Measurements from ENCODE around the gene PRDX5.

The PRDX5 gene

DNA sequence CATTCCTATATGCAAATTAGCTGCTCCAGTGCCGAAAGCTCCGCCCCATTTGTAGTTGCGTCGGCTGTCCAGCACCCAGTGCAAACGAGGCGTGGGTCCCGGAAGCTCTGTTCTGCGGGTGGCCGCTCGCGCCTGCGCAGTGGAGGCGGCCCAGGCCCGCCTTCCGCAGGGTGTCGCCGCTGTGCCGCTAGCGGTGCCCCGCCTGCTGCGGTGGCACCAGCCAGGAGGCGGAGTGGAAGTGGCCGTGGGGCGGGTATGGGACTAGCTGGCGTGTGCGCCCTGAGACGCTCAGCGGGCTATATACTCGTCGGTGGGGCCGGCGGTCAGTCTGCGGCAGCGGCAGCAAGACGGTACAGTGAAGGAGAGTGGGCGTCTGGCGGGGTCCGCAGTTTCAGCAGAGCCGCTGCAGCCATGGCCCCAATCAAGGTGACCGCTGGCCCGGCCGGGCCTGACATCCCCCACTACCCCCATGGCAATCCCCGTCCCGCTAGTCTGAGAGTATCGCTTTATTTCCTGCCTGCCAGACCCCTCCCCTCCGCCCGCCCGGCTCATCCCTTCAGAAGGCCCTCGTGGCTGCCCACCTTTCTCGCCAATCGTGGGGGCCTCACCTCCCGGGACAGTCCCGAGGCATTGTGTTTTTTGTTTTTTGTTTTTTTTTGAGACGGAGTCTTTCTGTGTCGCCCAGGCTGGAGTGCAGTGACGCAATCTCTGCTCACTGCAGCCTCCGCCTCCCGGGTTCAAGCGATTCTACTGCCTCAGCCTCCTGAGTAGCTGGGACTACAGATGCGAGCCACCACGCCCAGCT lies at the start of gene PRDX5:
Gene PRDX5, plus strand, starts transcription at position 161 of the 805 bp plus-strand sequence. Its CDS starts 95 bp downstream, at position 256.
- peaks cover 0 to 61% of the 10 kb centered on the region in 2 experiments; a peak in 1 of 3 replicates for H3K36me3 ChIP-seq (ENCODE audit: control insufficient read depth in 2 of 2, insufficient read depth in 1 of 2, low read length in 2 of 2)
- H3K9me3 ChIP-seq (ENCODE audit: control insufficient read depth, insufficient read depth, low read depth, low read length) = no peaks in the 10 kb centered on the region
- ChIA-PET POLR2A (interaction anchor here (0.5 to 4.0 kb wide), 34 partner anchors 9 to 137 kb away, joined by 3 to 43 read pairs (median 4); partner anchors contain the start of genes BAD, ESRRA, FKBP2 and PPP1R14B), CTCF (interaction anchor here (0.6 to 5.0 kb wide), 27 partner anchors 9 to 1646 kb away, joined by 3 to 85 read pairs (median 4); partner anchors contain the start of genes CCDC88B and LBHD1)
- H3K4me3 ChIP-seq (ENCODE audit: low read depth, low read length) = peak within 1 kb of the TSS; percentile 90
- no peaks in the 10 kb centered on the region for H3K4me1 ChIP-seq (ENCODE audit: control insufficient read depth, insufficient read depth, low read length)
- peak within 1 kb of the TSS; percentile 88 for H3K27ac ChIP-seq (ENCODE audit: extremely low read depth, low read depth, low read length)
- TF ChIP-seq, protein P1, sequence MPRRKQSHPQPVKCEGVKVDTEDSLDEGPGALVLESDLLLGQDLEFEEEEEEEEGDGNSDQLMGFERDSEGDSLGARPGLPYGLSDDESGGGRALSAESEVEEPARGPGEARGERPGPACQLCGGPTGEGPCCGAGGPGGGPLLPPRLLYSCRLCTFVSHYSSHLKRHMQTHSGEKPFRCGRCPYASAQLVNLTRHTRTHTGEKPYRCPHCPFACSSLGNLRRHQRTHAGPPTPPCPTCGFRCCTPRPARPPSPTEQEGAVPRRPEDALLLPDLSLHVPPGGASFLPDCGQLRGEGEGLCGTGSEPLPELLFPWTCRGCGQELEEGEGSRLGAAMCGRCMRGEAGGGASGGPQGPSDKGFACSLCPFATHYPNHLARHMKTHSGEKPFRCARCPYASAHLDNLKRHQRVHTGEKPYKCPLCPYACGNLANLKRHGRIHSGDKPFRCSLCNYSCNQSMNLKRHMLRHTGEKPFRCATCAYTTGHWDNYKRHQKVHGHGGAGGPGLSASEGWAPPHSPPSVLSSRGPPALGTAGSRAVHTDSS (tag by site-specific recombination; IDR thresholded peaks at IDR 0.05) = no peak
- TF ChIP-seq BCL11B (tag by site-specific recombination; IDR thresholded peaks at IDR 0.05; ENCODE audit: low read depth) (peak; percentile 27; the same call in 1 of the 2 replicates), ZNF280C (tag by site-specific recombination; IDR thresholded peaks at IDR 0.05) (no peak), ZBTB17 (tag by site-specific recombination; IDR thresholded peaks at IDR 0.05) (peak; percentile 17; the same call in 1 of the 2 replicates), ZBTB7A (tag by site-specific recombination; IDR thresholded peaks at IDR 0.05; ENCODE audit: low read depth) (no peak), ZNF707 (tag by site-specific recombination; IDR thresholded peaks at IDR 0.05) (no peak), ZNF426 (tag by site-specific recombination; IDR thresholded peaks at IDR 0.05) (no peak), ZNF24 (tag by site-specific recombination; IDR thresholded peaks at IDR 0.05) (no peak), ZNF555 (tag by site-specific recombination; conservative IDR thresholded peaks at IDR 0.05) (no peak), ZNF121 (tag by site-specific recombination; IDR thresholded peaks at IDR 0.05) (no peak), ZNF112 (tag by site-specific recombination; IDR thresholded peaks at IDR 0.05) (no peak), ZNF548 (tag by site-specific recombination; IDR thresholded peaks at IDR 0.05) (no peak), ZFP3 (tag by site-specific recombination; IDR thresholded peaks at IDR 0.05; ENCODE audit: low read depth) (no peak), ZNF571 (tag by site-specific recombination; IDR thresholded peaks at IDR 0.05) (no peak), RBAK (tag by site-specific recombination; IDR thresholded peaks at IDR 0.05) (no peak), GLI2 (tag by site-specific recombination; IDR thresholded peaks at IDR 0.05; ENCODE audit: borderline replicate concordance, low read depth) (no peak), ZNF248 (tag by site-specific recombination; IDR thresholded peaks at IDR 0.05) (no peak), REPIN1 (tag by site-specific recombination; IDR thresholded peaks at IDR 0.05; ENCODE audit: low read depth) (no peak), ZNF2 (tag by site-specific recombination; IDR thresholded peaks at IDR 0.05) (no peak), PRDM1 (tag by site-specific recombination; IDR thresholded peaks at IDR 0.05) (no peak), BCL11A (tag by site-specific recombination; IDR thresholded peaks at IDR 0.05; ENCODE audit: low read depth) (no peak), TRIM28 (IDR thresholded peaks at IDR 0.05; ENCODE audit: borderline replicate concordance, low read length) (no peak), ZNF433 (tag by site-specific recombination; IDR thresholded peaks at IDR 0.05; ENCODE audit: low read depth) (no peak), ZBTB44 (tag by site-specific recombination; IDR thresholded peaks at IDR 0.05) (no peak), ZNF175 (tag by site-specific recombination; IDR thresholded peaks at IDR 0.05) (no peak)
- TF ChIP-seq, protein P2, sequence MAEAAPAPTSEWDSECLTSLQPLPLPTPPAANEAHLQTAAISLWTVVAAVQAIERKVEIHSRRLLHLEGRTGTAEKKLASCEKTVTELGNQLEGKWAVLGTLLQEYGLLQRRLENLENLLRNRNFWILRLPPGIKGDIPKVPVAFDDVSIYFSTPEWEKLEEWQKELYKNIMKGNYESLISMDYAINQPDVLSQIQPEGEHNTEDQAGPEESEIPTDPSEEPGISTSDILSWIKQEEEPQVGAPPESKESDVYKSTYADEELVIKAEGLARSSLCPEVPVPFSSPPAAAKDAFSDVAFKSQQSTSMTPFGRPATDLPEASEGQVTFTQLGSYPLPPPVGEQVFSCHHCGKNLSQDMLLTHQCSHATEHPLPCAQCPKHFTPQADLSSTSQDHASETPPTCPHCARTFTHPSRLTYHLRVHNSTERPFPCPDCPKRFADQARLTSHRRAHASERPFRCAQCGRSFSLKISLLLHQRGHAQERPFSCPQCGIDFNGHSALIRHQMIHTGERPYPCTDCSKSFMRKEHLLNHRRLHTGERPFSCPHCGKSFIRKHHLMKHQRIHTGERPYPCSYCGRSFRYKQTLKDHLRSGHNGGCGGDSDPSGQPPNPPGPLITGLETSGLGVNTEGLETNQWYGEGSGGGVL (tag by site-specific recombination; IDR thresholded peaks at IDR 0.05) = peak; percentile 31; the same call in 1 of the 2 replicates
- TF ChIP-seq, protein P3, sequence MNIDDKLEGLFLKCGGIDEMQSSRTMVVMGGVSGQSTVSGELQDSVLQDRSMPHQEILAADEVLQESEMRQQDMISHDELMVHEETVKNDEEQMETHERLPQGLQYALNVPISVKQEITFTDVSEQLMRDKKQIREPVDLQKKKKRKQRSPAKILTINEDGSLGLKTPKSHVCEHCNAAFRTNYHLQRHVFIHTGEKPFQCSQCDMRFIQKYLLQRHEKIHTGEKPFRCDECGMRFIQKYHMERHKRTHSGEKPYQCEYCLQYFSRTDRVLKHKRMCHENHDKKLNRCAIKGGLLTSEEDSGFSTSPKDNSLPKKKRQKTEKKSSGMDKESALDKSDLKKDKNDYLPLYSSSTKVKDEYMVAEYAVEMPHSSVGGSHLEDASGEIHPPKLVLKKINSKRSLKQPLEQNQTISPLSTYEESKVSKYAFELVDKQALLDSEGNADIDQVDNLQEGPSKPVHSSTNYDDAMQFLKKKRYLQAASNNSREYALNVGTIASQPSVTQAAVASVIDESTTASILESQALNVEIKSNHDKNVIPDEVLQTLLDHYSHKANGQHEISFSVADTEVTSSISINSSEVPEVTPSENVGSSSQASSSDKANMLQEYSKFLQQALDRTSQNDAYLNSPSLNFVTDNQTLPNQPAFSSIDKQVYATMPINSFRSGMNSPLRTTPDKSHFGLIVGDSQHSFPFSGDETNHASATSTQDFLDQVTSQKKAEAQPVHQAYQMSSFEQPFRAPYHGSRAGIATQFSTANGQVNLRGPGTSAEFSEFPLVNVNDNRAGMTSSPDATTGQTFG (tag by site-specific recombination; IDR thresholded peaks at IDR 0.05; ENCODE audit: borderline replicate concordance) = no peak

Data from HEK293 (cell line).